HG03571 (cell line): ENCODE results near the gene APP.
A peak's percentile ranks its signal among the peaks of the same experiment; 100 is the strongest.
"Not testable (repeated sequence)": the region's sequence is repeated elsewhere in the genome, so short reads cannot be mapped to it uniquely, and the experiment has no call there.

Source experiments
- ATAC-seq: cut with Tn5 transposase; IDR thresholded peaks from one replicate; pipeline ENCODE4 v1.9.1; 2021; ENCODE audit not compliant: unreplicated experiment

Gene APP

DNA sequence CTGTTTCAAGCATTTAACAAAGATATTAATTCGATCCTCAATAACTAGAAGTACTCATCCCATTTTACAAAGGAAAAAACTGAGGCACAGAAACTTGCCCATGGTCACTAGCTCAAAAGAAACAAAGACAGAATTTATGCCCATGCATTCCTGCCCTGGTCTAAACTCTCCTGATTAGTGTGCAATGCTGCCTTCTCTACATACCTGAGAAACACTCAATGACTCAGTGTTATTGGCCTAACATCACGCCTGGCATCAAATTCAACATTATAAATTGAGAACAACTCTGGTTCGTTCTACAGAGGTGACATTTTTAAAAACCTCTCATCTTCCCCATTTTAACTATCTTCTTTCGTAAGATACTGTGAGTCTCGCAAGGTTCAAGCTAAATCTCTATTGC lies 5.2 kb downstream of the APP start:
- no peak for ATAC-seq

DNA sequence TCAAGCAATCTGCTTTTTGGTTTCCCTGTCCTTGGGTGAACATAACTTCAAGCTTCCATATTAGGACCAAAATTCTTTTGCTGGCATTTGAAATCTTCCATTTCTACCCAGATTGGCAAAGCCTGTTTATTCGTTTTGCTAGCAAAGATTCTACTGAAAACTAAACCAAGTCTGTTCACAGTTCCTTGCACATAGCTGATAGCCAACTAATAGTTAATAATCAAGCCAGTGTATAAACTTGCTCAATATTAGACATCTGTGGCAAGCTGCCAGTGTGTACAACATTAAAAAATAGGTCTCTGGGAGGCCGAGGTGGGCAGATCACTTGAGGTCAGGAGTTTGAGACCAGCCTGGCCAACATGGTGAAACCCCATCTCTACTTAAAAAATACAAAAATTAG lies 6.3 kb downstream of the APP start:
- ATAC-seq = no peak

DNA sequence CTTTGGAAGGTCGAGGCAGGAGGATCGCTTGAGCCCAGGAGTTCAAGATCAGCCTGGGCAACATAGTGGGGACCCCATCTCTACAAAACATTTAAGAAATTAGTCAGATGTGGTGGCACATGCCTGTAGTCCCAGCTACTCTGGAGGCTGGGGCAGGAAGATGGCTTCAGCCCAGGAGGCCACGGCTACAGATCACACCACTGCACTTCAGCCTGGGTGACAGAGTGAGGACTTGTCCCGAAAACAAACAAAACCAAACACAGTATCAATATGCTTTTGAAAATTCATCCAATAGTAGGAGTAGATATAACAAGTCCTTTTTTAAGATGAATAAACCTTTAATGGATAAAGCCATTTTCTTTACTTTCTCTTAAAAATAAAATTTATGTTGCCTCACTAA lies 8.5 kb downstream of the APP start:
- no peak for ATAC-seq

DNA sequence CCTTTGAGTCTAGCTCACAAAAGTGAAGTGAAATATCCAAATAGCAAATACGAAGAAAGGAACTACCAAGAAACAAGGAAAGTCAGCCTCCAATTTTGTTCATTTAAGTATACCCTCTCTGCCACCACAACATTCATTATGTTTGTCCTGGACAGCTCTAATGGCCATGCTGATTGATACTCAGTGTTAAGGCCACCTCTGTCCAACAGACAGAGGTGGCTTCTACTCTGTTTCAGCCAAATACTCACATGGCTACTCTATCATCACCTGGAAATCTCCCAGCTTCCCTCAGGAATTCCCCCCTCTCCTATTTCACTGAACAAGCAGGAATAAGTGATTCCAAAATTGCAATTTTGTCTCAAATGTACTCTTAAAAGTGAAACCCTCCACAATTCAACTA lies 10.7 kb downstream of the APP start:
- no peak for ATAC-seq

DNA sequence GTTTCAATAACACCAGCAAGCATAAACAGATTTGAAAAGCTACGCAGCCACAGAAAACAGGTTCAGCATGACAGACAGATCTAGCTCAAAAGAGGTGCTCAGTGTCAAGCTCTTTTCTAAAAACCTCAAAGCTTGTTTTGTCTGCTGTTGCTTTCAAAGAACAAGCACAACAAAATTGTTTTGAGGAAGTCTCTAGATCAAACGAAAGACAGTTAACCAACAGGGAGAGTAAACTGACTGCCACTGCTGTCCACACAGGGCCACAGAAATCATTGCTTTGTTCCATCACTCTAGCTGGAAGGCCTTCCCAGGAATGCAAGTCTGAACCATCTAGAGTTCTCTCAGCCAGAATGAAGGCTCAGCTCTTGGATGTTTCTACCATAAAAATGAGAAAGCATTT lies 12.8 kb downstream of the APP start:
- no peak for ATAC-seq

DNA sequence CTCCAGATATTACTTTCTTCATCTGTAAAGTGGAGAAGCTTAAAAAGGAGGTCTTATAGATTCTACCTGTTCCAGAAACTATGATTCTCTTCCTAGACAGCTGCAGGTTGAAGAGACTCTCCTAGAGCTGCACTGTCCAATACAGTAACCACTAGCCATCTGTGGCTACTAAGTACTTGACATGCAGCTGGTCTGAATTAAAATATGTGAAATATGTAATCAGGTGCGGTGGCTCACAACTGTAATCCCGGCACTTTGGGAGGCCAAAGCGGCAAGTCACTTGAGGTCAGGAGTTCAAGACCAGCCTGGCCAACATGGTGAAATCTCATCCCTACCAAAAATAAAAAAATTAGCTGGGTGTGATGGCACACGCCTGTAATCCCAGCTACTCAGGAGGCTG lies 15.8 kb downstream of the APP start:
- ATAC-seq = no peak

DNA sequence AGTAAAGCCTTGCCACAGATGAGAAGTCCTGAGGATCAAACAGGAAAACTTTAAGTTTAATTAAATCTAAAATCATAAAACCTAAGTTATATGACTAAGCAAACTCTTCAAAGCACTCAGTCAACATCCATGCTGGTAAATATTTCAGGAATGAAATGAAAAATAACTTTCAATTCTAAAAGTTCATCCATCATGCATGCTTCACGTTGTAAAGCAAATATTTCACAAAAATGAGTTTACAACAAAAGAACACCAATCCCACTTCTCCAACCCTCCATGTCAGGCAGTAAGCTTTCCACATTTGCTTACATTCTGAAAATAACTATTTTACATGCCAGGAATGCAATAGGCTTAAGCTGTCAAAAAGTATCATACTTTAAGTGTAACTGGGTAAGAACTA lies 16.8 kb downstream of the APP start:
- no peak for ATAC-seq

DNA sequence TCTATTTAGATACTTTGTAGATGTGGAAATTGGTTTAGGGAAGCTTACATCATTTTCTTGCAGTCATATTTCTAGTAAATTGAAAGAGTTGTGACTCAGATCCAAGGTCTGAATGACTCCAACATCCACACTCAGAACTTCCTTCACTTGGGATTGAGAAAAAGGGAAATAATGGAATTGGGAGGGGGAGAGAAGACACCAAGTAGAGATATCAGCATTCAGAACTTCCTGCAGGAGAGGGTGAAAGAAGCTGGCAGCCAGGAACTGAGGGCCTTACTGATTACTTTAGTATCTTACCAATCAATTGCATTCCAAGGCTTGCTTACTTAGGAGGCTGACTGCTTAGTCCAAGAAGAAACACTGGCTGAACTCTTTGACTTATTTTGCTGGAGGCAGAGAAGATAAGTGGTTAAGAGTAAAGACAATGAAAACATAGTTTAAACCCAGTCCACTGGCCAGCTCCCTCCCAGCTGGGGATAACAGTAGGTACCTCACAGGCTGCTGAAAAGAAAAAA lies 21.7 kb downstream of the APP start:
- ATAC-seq = no peak

DNA sequence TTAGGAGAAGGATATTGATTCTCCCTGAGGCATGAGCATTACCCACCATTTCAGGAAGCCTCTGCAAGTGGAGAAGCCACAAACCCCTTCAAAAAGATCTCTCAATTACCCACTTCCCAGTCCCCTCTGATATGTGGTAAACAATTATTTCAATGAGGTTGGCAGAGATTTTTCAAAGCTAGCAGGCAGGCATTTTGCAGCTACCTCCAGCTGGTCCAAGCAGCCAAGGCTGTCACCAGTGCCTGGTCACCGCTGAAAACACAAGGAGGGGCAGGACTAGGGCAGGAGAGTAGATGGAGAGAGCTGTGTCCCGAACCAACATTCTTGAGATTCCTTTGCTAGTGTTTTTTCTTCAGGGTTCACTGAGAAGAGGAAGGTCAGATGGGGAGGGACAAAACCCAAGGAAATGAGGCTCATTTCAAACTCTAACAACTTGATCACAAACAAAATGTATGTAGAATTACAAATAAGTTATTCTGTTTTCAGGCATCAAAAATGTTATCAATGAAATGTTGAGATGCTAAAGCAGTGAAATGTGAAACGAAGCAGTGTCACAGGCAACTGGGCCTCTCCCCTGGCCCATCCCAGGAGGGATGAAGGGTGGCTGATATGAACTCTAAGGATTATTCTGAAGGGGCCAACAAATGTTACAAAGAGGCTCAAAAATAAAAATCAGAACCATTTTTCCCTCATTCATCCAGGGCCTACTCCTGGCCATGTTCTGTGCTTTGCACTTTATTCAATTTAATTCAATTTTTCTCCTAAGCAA lies 22.3 kb downstream of the APP start:
- ATAC-seq = no peak

DNA sequence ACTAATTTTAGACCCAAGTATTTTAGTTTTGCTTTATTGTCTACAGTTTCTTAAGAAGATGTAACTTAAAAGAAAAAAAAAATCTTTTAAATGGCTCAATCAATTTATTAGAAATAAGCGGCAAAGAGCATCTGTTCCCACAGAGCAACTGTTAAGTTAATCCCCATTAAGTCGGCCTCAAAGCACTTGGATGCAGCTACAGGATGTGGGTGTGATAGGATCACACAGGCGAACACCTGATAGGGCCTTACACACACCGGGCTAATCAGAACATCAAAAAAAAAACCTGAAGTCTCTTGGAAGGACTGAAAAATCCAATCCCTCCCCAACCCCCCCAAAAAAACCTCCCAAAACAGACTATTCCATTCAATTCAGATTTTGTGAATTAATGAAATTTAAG lies 23.0 kb downstream of the APP start:
- ATAC-seq = no peak

DNA sequence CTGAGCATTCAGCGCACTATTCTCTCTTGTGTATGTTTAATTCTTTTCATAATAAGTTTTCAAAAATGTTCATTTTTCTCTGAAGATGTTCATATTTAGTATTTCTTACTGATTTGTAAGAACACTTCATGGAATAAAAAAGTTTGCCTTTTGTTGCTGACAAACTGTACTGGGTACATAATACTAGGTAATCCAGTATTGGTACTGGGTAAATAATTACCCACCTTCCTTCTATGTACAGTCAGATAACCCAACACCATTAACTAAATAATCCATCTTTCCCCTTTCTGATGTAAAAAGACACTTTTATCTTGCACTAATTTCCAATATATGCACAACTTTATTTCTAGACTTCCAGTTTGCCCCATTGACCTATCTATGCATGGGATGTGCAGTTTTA lies 23.9 kb downstream of the APP start:
- no peak for ATAC-seq

DNA sequence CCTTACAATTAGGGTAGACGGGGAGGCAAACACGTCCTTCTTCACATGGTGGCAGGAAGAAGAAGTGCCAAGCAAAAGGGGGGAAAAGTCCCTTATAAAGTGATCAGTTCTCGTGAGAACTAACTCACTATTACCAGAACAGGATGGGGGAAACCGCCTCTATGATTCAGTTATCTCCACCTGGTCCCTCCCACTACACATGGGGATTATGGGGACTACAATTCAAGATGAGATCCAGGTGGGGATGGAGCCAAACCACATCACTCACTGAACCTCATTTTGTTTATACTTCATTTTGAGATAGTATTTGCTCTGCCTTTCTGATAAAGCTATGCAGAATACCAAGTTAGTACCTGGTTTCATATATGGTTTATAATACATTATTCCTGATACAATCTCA lies 26.5 kb downstream of the APP start:
- no peak for ATAC-seq

DNA sequence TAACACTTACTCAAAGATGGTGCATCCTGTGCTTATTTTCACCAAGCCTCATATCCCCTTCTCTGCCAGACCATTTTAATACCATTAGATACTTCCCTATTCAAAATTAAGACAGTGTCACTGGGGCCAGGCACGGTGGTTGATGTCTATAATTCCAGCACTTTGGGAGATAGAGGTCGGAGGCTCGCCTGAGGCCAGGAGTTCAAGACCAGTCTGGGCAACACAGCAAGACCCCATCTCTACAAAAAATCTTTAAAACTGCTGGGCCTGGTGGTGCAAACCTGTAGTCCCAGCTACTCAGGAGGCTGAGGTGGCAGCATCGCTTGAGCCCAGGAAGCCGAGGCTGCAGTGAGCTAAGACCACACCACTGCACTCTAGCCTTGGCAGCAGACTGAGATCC lies 28.2 kb downstream of the APP start:
- ATAC-seq = no peak

DNA sequence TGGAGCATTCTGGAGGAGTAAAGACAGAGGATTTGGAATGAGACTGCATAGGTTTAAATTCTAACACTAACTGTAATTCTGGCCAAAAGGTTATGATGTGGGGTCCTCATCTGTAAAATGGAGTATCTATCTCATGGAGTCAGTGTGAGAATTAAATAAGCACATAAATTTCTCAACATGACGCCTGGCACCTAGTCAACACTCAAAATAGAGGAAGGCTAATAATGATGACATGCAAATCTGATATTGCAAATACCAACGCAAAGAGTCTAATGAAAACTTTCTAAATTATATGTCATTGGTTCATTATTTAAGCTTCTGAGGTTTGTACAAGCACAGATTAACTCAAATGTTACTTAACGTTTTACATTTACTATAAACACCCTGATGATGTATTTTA lies 29.6 kb downstream of the APP start:
- ATAC-seq = no peak

DNA sequence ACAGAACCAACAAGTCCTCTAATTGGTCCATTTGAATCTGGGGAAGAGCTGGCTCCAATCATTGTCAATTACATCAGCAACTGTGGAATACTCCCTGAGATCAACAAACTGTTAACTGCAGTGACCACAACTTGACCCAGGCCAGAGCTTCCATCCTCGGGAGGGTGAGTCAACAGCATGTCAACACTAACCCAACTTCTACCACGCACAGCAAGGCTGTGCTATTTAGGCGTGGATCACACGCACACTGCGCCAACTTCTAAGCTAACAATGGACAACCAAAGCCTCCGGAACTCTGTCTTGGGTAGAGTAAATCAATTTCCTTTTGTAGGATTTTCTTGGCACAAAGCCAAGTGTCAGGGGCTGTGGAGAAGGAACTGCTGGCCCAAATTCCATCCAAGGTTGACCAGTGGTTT lies 30.4 kb downstream of the APP start:
- ATAC-seq = no peak

DNA sequence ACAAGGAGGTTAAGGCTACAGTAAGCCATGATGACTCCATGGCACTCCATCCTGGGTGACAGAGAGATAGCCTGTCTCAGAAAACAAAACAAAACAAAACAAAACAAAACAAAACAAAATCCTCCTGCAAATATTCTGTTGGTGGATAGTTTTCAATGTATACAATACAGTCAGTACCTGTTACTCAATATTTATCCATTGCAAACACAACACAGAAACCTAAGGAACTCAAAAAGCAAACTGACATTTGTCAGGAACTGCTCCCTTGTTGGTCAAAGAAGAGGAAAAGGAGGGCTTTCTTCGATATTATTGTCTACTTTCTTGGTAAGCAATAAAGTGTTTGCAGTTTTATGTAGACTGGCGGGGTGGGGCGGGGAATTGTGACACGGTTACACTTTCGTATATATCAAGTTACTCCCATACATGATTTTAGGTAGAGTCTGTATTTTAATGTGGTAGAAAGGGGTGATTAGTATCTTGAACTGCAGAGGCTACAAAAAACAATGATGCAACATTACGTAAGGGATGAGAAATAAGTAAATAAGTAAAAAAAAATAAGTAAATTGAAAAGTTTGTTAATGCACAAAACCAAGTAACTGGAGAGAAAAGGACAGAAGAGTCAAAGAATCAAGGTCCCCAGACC lies 31.8 kb downstream of the APP start:
- no peak for ATAC-seq

DNA sequence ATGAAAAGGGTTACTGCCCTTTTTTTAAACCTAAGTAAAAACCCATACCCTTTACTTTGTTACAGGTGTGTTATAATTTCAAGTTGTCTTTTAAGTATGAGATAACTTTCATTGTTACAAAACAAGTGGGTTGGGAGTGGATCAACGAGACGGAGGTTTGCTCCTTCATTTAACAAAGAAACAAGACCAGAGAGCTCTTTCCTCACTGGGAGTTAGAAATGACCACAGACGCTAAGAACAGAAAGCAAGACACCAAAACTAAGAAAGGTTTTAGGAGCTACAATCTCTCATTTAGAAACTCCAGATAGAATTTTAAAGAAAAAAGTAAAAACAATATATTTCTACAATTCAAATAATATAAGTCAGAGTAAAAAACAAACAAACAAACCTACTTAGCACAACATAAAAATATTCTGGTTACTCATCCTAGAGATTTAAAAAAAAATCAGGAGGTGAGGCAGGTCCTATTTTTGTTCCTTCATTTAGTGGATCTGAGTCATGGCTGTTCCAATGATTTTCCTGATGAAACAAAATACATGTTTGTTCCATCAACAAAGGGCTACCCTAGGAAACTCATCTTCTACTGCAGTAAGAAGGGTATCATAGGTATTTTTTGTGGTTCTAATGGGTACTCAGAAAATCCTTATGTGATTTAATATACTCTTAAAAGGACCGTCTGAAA lies 33.0 kb downstream of the APP start:
- ATAC-seq = no peak

DNA sequence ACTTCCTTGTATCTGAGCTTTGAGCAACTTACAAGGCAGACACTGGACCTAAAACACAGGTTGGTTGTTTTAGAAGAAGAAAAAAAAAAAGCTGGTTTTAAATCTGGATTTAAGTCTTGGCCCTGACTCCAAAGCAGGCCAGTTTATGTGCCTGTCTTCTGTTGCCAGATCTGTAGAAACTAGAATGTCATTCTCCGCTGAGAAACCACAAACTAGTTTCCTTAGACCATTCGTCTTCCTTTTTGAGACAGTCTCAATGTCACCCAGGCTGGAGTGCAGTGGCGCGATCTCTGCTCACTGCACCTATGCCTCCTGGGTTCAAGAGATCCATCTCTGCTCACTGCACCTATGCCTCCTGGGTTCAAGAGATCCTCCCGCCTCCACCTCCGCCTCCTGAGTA lies 33.9 kb downstream of the APP start:
- ATAC-seq = peak; percentile 97

DNA sequence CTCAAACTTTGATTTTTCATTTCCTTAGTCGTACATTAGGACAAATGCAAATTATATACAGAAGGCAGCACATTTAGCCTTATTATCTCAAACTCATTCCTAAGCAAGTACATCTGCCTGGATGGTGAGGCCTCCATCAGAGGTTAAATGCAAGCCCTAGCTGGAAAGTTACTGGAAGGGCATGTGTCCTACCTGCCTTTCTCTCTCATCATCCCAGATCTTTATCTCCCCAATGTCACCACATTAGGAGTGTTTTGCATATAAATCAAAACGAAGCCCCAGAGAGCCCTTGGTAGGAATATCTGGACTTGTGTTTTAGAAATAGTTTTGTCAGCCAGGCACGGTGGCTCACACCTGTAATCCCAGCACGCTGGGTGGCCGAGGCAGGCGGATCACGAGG lies 35.0 kb downstream of the APP start:
- ATAC-seq = no peak

DNA sequence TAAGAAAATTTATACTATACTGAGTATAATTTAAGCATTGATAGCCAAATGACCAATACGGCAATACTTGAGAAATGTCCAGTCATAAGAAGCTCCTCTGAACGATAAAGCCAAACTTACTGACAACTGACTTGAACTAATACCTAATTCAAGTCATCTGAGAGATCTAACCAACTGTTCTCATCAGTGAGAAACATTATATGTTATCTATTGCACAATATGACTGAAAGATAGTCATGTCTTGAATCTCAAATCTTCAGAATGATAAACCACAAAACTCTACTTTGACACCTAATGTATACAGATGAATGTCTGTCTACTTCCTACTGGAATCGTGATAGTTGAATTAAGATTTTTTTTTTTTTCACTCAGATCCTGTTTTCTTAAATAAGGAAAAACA lies 39.0 kb downstream of the APP start:
- no peak for ATAC-seq

DNA sequence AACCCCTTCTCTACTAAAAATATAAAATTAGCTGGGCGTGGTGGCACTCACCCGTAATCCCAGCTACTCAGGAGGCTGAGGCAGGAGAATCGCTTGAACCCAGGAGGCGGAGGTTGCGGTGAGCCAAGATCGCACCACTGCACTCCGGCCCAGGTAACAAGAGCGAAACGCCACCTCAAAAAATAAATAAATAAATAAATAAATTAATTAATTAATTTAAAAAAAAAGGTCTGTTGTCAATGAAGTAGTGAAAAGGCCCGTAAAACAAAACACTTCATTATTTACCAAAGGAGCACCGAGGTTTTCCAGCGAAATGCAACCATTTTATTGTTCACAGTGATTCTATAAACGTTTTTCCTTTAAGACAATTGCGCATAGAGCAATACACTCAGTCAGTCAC lies 39.5 kb downstream of the APP start:
- ATAC-seq = not testable (repeated sequence)

DNA sequence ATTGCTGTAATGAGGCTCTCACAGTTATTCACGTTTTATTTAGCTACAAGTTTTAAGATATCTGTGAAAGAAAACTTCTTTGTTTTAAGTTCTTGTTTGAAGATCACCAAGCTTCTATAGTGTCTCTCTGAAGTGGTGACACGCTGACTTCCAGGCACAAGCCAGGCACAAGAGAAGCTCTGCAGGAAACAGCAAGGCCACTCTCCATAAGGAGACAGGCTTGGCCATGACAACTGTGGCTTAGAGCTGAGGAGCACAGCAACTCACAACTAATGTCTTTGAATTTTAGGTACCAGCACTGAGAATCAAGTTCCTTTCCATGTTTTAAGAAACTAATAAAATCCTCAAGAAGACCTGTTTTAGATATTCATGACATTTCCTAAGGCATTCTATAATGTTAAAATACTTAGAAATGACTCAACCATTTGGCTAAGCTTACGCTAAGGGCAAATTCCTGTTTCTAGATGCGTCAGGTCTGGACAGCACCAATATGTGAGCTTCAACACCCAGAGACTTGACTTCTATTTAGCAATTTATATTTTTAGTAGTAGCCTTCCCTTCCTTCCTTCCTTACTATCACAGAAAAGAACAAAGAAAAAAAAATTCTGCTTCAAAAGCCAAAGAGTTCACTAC lies 40.2 kb downstream of the APP start:
- ATAC-seq = no peak
